Activated CD4-positive, alpha-beta memory T cell treated with anti-CD3 and anti-CD28 coated beads, Interleukin-2, amount 10 ng/mL, durations not matched to agents 7 days and 5 days (primary cell): Measurements from ENCODE around the gene TNFAIP8L2. TPM values are rescaled to one million over a fixed set of nuclear protein-coding genes. Genes with fewer than 3 reads are reported as not detected.
"Not testable (repeated sequence)": the region's sequence is repeated elsewhere in the genome, so short reads cannot be mapped to it uniquely, and the experiment has no call there.

Experiments used
- CTCF ChIA-PET: fragments of 350-600 bp; sonication (Branson Sonifier 250); formaldehyde crosslinking; loops from one replicate; lab custom pipeline; 2021; ENCODE audit warnings: antibody characterized with exemption, inconsistent platforms; lab: Charles Lee
- POLR2A ChIA-PET: fragments of 350-600 bp; sonication (Branson Sonifier 250); formaldehyde crosslinking; loops from one replicate; lab custom pipeline; 2021; ENCODE audit warnings: antibody characterized with exemption; lab: Charles Lee
- DNase-seq: peaks from one replicate; pipeline ENCODE4 v3.0.0-alpha.2; 2020
- H3K27ac Mint-ChIP-seq: one replicate; pipeline ENCODE4 v1.8.0; 2021; ENCODE audit warnings: mild to moderate bottlenecking, mixed read lengths
- H3K27me3 Mint-ChIP-seq: one replicate; pipeline ENCODE4 v1.8.0; 2021; ENCODE audit warnings: mixed read lengths
- H3K36me3 Mint-ChIP-seq: one replicate; pipeline ENCODE4 v1.8.0; 2021; ENCODE audit warnings: low read depth, mixed read lengths
- H3K4me1 Mint-ChIP-seq: one replicate; pipeline ENCODE4 v1.8.0; 2021; ENCODE audit warnings: mixed read lengths
- H3K4me3 Mint-ChIP-seq: one replicate; pipeline ENCODE4 v1.8.0; 2021; ENCODE audit warnings: mild to moderate bottlenecking, mixed read lengths
- H3K9me3 Mint-ChIP-seq: one replicate; pipeline ENCODE4 v1.8.0; 2021; ENCODE audit warnings: mixed read lengths
- total RNA-seq, 2 experiments: library from RNA; stranded (reverse); gene quantifications; one replicate each; pipeline ENCODE4 v1.2.3, GENCODE V29; 2021

TNFAIP8L2 gene
- total RNA-seq, 2 experiments from 2014 or later: 31.2 to 32.0 TPM

DNA sequence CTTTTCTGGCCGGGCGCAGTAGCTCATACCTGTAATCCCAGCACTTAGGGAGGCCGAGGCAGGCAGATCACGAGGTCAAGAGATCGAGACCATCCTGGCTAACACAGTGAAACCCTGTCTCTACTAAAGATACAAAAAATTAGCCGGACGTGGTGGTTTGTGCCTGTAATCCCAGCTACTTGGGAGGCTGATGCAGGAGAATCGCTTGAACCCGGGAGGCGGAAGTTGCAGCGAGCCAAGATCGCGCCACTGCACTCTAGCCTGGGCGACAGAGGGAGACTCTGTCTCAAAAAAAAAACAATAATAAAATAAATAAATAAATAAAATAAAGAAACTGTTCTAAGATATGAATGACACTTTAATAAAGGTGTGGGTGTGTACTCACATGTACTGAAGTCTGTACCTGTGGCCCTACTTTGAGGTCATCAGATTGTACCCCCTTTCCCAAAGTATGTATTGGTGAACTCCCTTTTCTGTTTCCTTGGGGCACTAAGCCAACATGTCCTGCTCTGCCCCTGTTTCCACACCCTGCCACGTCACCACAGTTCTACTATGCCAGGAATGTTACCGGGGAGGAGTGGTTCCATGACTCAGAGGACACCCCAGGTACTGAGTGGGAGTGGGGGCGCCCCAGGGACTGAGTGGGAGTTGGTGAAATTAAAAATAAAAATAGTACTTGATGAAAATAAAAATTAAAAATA lies 38.6 kb downstream of the TNFAIP8L2 start:
- not testable (repeated sequence) for H3K27ac Mint-ChIP-seq, H3K27me3 Mint-ChIP-seq, H3K4me3 Mint-ChIP-seq, DNase-seq, H3K9me3 Mint-ChIP-seq
- Mint-ChIP-seq H3K4me1 (peaks cover 30% of the 10 kb centered on the region), H3K36me3 (peaks cover 18% of the 10 kb centered on the region)
- POLR2A ChIA-PET: interaction anchor here (0.8 kb wide), 1 partner anchor 204 kb away, joined by 4 read pairs; the partner anchor contains the start of gene PSMB4
- CTCF ChIA-PET: interaction anchor here (0.8 to 2.5 kb wide), 5 partner anchors 57 to 180 kb away, joined by 3 to 9 read pairs (median 3); no protein-coding TSS in a partner anchor

DNA sequence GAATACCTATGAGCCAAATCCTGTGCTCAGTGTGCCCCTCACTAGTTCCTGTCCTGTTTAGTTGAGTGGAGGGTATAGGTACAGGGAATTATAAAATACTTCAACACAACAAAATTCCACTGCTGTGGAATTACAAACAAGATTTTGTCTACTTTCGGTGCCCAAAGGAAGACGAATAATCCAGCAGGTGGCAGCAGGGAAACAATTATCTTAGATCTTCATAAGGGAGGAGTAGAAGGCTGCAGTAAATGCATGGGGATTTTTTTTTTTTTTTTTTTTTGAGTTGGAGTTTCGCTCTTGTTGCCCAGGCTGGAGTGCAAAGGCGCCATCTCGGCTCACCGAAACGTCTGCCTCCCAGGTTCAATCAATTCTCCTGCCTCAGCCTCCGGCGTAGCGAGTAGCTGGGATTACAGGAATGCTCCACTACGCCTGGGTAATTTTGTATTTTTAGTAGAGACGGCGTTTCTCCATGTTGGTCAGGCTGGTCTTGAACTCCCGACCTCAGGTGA lies 39.9 kb downstream of the TNFAIP8L2 start:
- POLR2A ChIA-PET: interaction anchor here (0.8 kb wide), 1 partner anchor 87 kb away, joined by 3 read pairs; no protein-coding TSS in a partner anchor
- DNase-seq: peak; percentile 59
- CTCF ChIA-PET: interaction anchor here (0.6 to 2.5 kb wide), 13 partner anchors 8 to 626 kb away, joined by 3 to 9 read pairs (median 3); no protein-coding TSS in a partner anchor
- no peaks in the 10 kb centered on the region for H3K9me3 Mint-ChIP-seq
- H3K27me3 Mint-ChIP-seq: peaks cover 7% of the 10 kb centered on the region
- peaks cover 20% of the 10 kb centered on the region for H3K36me3 Mint-ChIP-seq
- peaks cover 29% of the 10 kb centered on the region for H3K4me1 Mint-ChIP-seq
- peak overlapping the region; percentile 43 for H3K4me3 Mint-ChIP-seq
- no peak overlapping the region for H3K27ac Mint-ChIP-seq

DNA sequence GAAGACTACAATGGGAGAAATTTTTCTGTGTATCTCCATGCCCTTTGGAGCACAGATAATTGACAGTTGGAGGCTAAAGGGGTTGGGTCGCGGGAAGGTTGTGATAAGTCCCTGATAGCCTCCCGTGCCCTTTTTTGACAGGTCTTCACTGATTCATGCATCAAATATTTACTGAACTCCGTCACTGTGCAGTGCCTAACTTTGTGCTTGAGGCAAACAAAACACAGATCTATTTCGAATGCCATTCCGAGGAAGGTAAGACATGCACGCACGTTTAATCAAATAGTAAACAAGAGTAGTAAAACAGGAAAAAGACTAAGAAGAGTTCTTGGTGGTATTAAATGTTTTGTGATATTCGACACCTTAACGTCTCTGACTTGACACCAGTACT lies 41.4 kb downstream of the TNFAIP8L2 start:
- POLR2A ChIA-PET: interaction anchor here (0.6 to 2.4 kb wide), 5 partner anchors 8 to 224 kb away, joined by 3 to 19 read pairs (median 4); partner anchors contain the start of gene VPS72
- peak overlapping the region; percentile 89 for H3K4me3 Mint-ChIP-seq
- no peak for DNase-seq
- H3K9me3 Mint-ChIP-seq: no peaks in the 10 kb centered on the region
- CTCF ChIA-PET: no interaction called here
- H3K4me1 Mint-ChIP-seq: peaks cover 41% of the 10 kb centered on the region
- peaks cover 28% of the 10 kb centered on the region for H3K36me3 Mint-ChIP-seq
- H3K27ac Mint-ChIP-seq: peak overlapping the region; percentile 84
- peaks cover 7% of the 10 kb centered on the region for H3K27me3 Mint-ChIP-seq

DNA sequence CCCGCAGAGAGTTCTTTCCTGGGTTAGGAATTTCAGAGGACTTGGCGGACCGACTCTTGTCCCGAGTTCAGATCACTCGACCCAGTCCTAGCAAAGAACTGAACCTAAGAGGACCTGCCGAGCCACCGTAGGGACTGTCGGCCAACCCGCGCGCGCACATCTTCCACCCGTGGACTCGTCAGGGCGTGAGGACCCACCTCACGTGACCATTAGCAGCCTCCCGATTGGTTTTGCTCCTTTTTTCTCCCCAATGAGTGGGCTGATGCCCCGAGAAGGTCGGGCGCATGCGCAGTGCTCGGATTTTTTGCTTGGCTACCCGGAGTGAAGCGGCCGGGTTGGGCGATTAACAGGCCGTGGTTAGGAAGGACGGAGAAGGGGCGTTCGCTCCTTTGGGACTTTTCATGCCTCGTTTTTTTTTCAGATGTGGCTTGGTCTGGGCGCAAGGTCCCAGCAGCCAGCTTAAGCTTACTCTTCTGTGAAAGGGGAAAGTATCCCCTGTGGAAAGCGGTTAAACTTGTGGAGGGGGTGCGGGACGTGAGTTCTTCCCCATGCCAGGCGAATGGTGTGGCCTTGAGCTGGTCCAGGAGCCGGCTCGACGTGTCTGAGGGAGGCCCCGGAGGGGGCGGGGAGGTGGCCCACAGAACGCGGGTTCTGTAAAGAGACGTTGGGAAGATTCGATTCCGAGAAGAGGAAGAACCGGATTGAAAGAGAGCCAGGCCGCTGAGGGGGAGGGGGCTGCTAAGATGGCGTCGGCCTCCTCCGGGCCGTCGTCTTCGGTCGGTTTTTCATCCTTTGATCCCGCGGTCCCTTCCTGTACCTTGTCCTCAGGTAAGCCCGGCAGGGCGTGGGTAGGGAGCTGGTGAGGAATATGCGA lies 42.0 kb downstream of the TNFAIP8L2 start, which contains the start of gene PIP5K1A:
Gene PIP5K1A (plus strand): TSS at position 299 of the 874 bp plus-strand sequence. CDS start 445 bp downstream, at position 744.
- H3K36me3 Mint-ChIP-seq: peaks cover 33% of the 10 kb centered on the region
- ChIA-PET CTCF (interaction anchor here (0.6 to 1.4 kb wide), 4 partner anchors 9 to 142 kb away, joined by 3 to 4 read pairs (median 4); partner anchors contain the start of gene VPS72), POLR2A (interaction anchor here (0.6 to 2.4 kb wide), 17 partner anchors 9 to 565 kb away, joined by 3 to 19 read pairs (median 3); partner anchors contain the start of genes MRPL9, PSMD4, TNFAIP8L2 and VPS72)
- H3K4me1 Mint-ChIP-seq: peaks cover 43% of the 10 kb centered on the region
- H3K27me3 Mint-ChIP-seq: peaks cover 7% of the 10 kb centered on the region
- peak within 1 kb of the TSS; percentile 84 for H3K27ac Mint-ChIP-seq
- no peaks in the 10 kb centered on the region for H3K9me3 Mint-ChIP-seq
- peak within 1 kb of the TSS; percentile 89 for H3K4me3 Mint-ChIP-seq
- DNase-seq: peak; percentile 99

DNA sequence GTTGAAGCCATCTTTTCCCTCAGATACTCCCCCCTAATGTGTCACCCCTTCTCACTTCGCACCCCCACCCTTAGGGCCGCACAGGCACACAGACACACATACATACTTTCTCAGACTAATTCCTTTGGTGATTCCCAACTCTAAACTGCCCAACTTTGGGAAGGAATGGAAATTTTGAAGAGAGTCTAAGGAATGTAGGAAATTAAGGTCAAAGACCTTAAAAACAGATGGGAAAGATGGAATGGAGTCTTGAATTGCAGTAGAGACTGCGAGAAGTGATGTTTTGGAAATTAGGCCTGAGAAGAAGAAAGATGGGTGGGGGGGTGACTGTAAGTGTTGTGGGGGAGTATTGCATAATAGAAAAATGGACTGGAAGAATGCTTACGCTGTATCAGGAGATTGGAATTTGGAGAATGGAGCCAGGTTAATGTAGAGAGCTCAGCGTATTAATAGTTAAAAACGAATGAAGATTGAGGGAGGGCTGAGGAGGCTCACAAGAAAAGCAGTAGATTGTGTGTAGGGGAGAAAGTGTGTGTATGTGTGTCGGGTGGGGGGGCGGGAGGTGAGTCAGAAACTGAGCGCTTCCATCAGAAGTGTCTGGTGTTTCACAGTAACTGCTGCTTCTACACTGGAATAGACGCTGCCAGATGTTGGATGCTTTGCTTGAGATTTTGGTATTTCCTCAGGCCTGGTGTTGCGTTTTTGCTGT lies 43.6 kb downstream of the TNFAIP8L2 start:
- ChIA-PET CTCF (interaction anchor here (1.4 kb wide), 2 partner anchors 52 to 78 kb away, joined by 3 to 4 read pairs; no protein-coding TSS in a partner anchor), POLR2A (interaction anchor here (0.7 to 1.8 kb wide), 7 partner anchors 10 to 82 kb away, joined by 3 to 10 read pairs (median 4); partner anchors contain the start of genes PSMD4, TNFAIP8L2, VPS72 and ZNF687)
- DNase-seq: no peak
- peaks cover 40% of the 10 kb centered on the region for H3K36me3 Mint-ChIP-seq
- H3K27me3 Mint-ChIP-seq: peaks cover 4% of the 10 kb centered on the region
- H3K4me1 Mint-ChIP-seq: peaks cover 50% of the 10 kb centered on the region
- peak overlapping the region; percentile 89 for H3K4me3 Mint-ChIP-seq
- no peaks in the 10 kb centered on the region for H3K9me3 Mint-ChIP-seq
- peak overlapping the region; percentile 84 for H3K27ac Mint-ChIP-seq

DNA sequence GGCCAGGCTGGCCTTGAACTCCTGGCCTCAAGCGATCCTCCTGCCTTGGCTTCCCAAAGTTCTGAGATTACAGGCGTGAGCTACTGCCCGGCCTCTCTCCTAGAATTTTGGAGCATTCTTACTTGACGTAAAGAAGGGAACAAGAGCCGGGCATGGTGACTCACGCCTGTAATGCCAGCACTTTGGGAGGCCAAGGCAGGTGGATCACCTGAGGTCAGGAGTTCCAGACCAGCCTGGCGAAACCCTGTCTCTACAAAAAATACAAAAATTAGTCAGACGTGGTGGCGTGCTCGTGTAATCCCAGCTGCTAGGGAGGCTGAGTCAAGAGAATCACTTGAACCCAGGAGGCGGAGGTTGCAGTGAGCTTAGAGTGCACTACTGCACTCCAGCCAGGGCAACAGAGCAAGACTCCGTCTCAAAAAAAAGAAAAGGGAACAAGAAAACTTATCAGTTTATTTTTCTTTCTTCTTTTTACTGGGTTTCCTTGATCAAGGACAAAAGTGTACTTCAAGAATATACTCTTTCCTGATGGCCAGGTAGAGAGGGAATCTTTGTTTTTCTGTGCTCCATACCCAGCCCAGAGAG lies 49.0 kb downstream of the TNFAIP8L2 start:
- H3K27ac Mint-ChIP-seq, H3K9me3 Mint-ChIP-seq, CTCF ChIA-PET, DNase-seq, H3K27me3 Mint-ChIP-seq, H3K4me3 Mint-ChIP-seq: not testable (repeated sequence)
- POLR2A ChIA-PET: interaction anchor here (1.3 kb wide), 1 partner anchor 49 kb away, joined by 3 read pairs; the partner anchor contains the start of gene PSMD4
- Mint-ChIP-seq H3K36me3 (peaks cover 46% of the 10 kb centered on the region), H3K4me1 (peaks cover 29% of the 10 kb centered on the region)

Other genes with a start within 250 kb of the TNFAIP8L2 start
- 10 to 100 TPM; 49.5 to 51.5 TPM for gene SETDB1, start 230.3 kb upstream of the TNFAIP8L2 start, total RNA-seq
- gene CERS2, start 181.8 kb upstream of the TNFAIP8L2 start, total RNA-seq: 100 to 1,000 TPM; 177 to 181 TPM
- not detected for gene ANXA9, start 174.4 kb upstream of the TNFAIP8L2 start, total RNA-seq
- 10 to 100 TPM; 19.9 to 20.5 TPM for gene MINDY1, start 149.7 kb upstream of the TNFAIP8L2 start, total RNA-seq
- gene PRUNE1, start 148.2 kb upstream of the TNFAIP8L2 start, total RNA-seq: 10 to 100 TPM; 13.8 to 16.6 TPM
- gene BNIPL, start 120.1 kb upstream of the TNFAIP8L2 start, total RNA-seq: 1 to 10 TPM in 1 of 2 experiments, under 1 TPM in 1; 0.98 to 1.2 TPM
- gene C1orf56, start 108.9 kb upstream of the TNFAIP8L2 start, total RNA-seq: 1 to 10 TPM; 1.2 to 1.7 TPM
- gene CDC42SE1, start 97.0 kb upstream of the TNFAIP8L2 start, total RNA-seq: 100 to 1,000 TPM; 345 to 347 TPM
- 1 to 10 TPM; 3.2 to 3.4 TPM for gene MLLT11, start 96.3 kb upstream of the TNFAIP8L2 start, total RNA-seq
- gene GABPB2, start 85.9 kb upstream of the TNFAIP8L2 start, total RNA-seq: 10 to 100 TPM; 24.5 to 25.9 TPM
- gene SEMA6C, start 10.0 kb upstream of the TNFAIP8L2 start, total RNA-seq: 1 to 10 TPM; 1.8 to 2.3 TPM
- gene LYSMD1, start 9.3 kb downstream of the TNFAIP8L2 start, total RNA-seq: 1 to 10 TPM; 2.0 to 2.1 TPM
- gene SCNM1, start 9.5 kb downstream of the TNFAIP8L2 start, total RNA-seq: 10 to 100 TPM; 63.5 to 67.9 TPM
- 1 to 10 TPM; 1.5 to 1.9 TPM for gene TMOD4, start 19.3 kb downstream of the TNFAIP8L2 start, total RNA-seq
- gene VPS72, start 33.5 kb downstream of the TNFAIP8L2 start, total RNA-seq: 10 to 100 TPM; 76.1 to 78.8 TPM
- gene PIP5K1A, start 41.9 kb downstream of the TNFAIP8L2 start, total RNA-seq: 10 to 100 TPM; 53.9 to 61.1 TPM
- 100 to 1,000 TPM; 178 to 188 TPM for gene PSMD4, start 98.1 kb downstream of the TNFAIP8L2 start, total RNA-seq
- gene ZNF687, start 125.7 kb downstream of the TNFAIP8L2 start, total RNA-seq: 10 to 100 TPM; 31.4 to 32.6 TPM
- gene PI4KB, start 170.8 kb downstream of the TNFAIP8L2 start, total RNA-seq: 10 to 100 TPM; 71.2 to 72.9 TPM
- 10 to 100 TPM; 96.2 to 99.3 TPM for gene RFX5, start 190.6 kb downstream of the TNFAIP8L2 start, total RNA-seq
- not detected for gene SELENBP1, start 216.1 kb downstream of the TNFAIP8L2 start, total RNA-seq
- 100 to 1,000 TPM; 280 to 282 TPM for gene PSMB4, start 242.9 kb downstream of the TNFAIP8L2 start, total RNA-seq